Uterus (tissue), 2 donors: Measurements from ENCODE around the gene GPR21.

ENCODE experiments used
- CTCF ChIP-seq, 4 experiments: fragments of 200-600 bp in 2 of 4; fragments of 450-650 bp in 2 of 4; sonication (generic) in 2 of 4; IDR thresholded peaks; one replicate each; pipeline ENCODE4 v1.5.1; 2016 to 2019; ENCODE audit warnings: antibody characterized with exemption in 4 of 4, mild to moderate bottlenecking in 2 of 4, moderate library complexity in 1 of 4
- POLR2A ChIP-seq, 2 donors: fragments of 450-650 bp; IDR thresholded peaks; one replicate each; pipeline ENCODE4 v1.6.1; 2016; ENCODE audit warnings: antibody characterized with exemption in 2 of 2, mild to moderate bottlenecking in 1 of 2, moderate library complexity in 1 of 2

- TF ChIP-seq POLR2A (IDR thresholded peaks at IDR 0.05), result no peak
- no peak for TF ChIP-seq CTCF (IDR thresholded peaks at IDR 0.05)
Observed at GRCh38 chr9:123027517-123027916, 6.0 kb upstream of the GPR21 start.
